Vagina (tissue), 2 donors: ENCODE results near the gene CXCL10. TPM values are rescaled to one million over a fixed set of nuclear protein-coding genes. Genes with fewer than 3 reads are reported as not detected.
"Not testable (repeated sequence)": the region's sequence is repeated elsewhere in the genome, so short reads cannot be mapped to it uniquely, and the experiment has no call there.

Experiments
- DNase-seq, 2 donors: peaks; one replicate each; pipeline ENCODE4 v3.0.0-alpha.2; 2017; ENCODE audit errors: extremely low spot score in 2 of 2
- H3K27ac ChIP-seq: fragments of 200-600 bp; sonication (generic); one replicate; pipeline ENCODE4 v1.5.1; 2019
- H3K27me3 ChIP-seq: fragments of 200-600 bp; sonication (generic); one replicate; pipeline ENCODE4 v1.5.1; 2019
- H3K36me3 ChIP-seq, 2 donors: fragments of 200-600 bp; sonication (generic); one replicate each; pipeline ENCODE4 v1.5.1; 2017 to 2019
- H3K4me1 ChIP-seq: fragments of 200-600 bp; sonication (generic); one replicate; pipeline ENCODE4 v1.5.1; 2019
- H3K4me3 ChIP-seq, 2 donors: fragments of 200-600 bp; sonication (generic); 1 replicate in 1 of 2; 2 replicates in 1 of 2; pipeline ENCODE4 v1.5.1; 2016 to 2019
- H3K9me3 ChIP-seq: fragments of 200-600 bp; sonication (generic); one replicate; pipeline ENCODE4 v1.5.1; 2019
- POLR2A ChIP-seq, 2 donors: fragments of 450-650 bp; IDR thresholded peaks; one replicate each; pipeline ENCODE4 v1.6.1; 2017; ENCODE audit warnings: antibody characterized with exemption in 2 of 2, mild to moderate bottlenecking in 2 of 2, moderate library complexity in 2 of 2
- POLR2AphosphoS5 ChIP-seq, 2 donors: sonication (generic); formaldehyde crosslinking; IDR thresholded peaks; one replicate each; pipeline ENCODE4 v1.9.0; 2017; ENCODE audit warnings: antibody characterized with exemption in 2 of 2, mild to moderate bottlenecking in 2 of 2, low read depth in 1 of 2; ENCODE audit not compliant: insufficient read depth in 1 of 2
- intact Hi-C: fragments of 100-400 bp; cut with DNase I; formaldehyde crosslinking; loops from one replicate; pipeline ENCODE4 v1.15.1; 2023
- total RNA-seq: library from RNA; depleted of rRNA; stranded (reverse); fragments of >200 nt; gene quantifications from one replicate; pipeline ENCODE4 v1.2.3, GENCODE V29; 2016
- TF ChIP-seq, protein P1 (sequence below), 3 experiments: fragments of 450-650 bp in 2 of 3; fragments of 200-600 bp in 1 of 3; sonication (generic) in 1 of 3; IDR thresholded peaks; one replicate each; pipeline ENCODE4 v1.5.1; 2017 to 2019; ENCODE audit warnings: antibody characterized with exemption in 3 of 3, mild to moderate bottlenecking in 2 of 3, moderate library complexity in 2 of 3

CXCL10 gene
- total RNA-seq, 1 donor from 2014 or later = 1.7 TPM

DNA sequence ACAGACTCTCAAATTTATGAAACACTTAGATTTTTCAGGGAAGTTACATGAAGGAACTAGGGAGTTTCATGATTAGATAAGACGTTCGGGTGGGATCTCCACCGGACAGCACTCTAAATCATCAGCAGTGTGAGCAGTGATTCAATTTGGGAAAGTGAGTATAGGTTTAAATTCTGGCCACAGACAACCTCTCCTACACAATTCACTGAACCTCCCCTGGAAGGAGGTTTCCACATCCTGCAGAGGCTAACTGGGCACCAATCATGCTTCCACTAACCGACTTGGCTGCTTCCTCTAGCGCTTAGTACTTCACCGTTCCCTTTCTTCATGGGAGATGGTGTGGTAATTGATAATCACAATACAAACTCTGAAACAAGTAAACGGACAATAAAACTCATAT is 21.6 kb downstream of the CXCL10 start:
- no peak for TF ChIP-seq POLR2A (IDR thresholded peaks at IDR 0.05)
- TF ChIP-seq, protein P1, sequence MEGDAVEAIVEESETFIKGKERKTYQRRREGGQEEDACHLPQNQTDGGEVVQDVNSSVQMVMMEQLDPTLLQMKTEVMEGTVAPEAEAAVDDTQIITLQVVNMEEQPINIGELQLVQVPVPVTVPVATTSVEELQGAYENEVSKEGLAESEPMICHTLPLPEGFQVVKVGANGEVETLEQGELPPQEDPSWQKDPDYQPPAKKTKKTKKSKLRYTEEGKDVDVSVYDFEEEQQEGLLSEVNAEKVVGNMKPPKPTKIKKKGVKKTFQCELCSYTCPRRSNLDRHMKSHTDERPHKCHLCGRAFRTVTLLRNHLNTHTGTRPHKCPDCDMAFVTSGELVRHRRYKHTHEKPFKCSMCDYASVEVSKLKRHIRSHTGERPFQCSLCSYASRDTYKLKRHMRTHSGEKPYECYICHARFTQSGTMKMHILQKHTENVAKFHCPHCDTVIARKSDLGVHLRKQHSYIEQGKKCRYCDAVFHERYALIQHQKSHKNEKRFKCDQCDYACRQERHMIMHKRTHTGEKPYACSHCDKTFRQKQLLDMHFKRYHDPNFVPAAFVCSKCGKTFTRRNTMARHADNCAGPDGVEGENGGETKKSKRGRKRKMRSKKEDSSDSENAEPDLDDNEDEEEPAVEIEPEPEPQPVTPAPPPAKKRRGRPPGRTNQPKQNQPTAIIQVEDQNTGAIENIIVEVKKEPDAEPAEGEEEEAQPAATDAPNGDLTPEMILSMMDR (IDR thresholded peaks at IDR 0.05) = no peak
- TF ChIP-seq POLR2AphosphoS5 (IDR thresholded peaks at IDR 0.05; ENCODE audit: insufficient read depth in 1 of 2, low read depth in 1 of 2) = no peak
- Histone ChIP-seq H3K27me3 (no peaks in the 10 kb centered on the region), H3K4me1 (no peaks in the 10 kb centered on the region), H3K4me3 (no peak overlapping the region), H3K36me3 (no peaks in the 10 kb centered on the region), H3K9me3 (no peaks in the 10 kb centered on the region), H3K27ac (no peak overlapping the region)
- intact Hi-C loops = no loop called here
- no peak for DNase-seq

DNA sequence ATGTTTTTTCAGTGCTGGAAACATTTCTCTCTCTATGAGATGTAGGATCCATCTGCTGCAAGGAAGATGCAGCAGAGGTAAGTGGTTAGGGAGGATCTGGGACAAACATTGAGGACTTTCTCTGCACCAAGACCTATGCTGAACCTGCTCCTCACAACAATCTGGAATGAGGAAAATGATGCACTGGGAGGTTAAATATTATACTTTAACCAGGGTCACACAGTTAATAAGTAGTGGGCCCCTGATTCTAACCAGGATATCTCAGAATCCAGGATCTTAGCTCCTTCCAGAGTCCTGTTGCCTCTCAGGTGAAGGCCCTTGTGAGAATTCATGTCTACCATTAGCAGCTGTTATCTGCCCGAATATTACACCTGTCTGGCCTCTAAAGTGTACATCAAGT is 23.0 kb downstream of the CXCL10 start:
- no peaks in the 10 kb centered on the region for H3K9me3 ChIP-seq
- no peak for DNase-seq
- TF ChIP-seq POLR2AphosphoS5 (IDR thresholded peaks at IDR 0.05; ENCODE audit: insufficient read depth in 1 of 2, low read depth in 1 of 2) (no peak), POLR2A (IDR thresholded peaks at IDR 0.05) (no peak)
- TF ChIP-seq, protein P1 (IDR thresholded peaks at IDR 0.05) = no peak
- H3K27ac ChIP-seq = no peak overlapping the region
- H3K36me3 ChIP-seq = no peaks in the 10 kb centered on the region
- H3K4me1 ChIP-seq = no peaks in the 10 kb centered on the region
- no peak overlapping the region for H3K4me3 ChIP-seq
- intact Hi-C loops = no loop called here
- H3K27me3 ChIP-seq = no peaks in the 10 kb centered on the region

DNA sequence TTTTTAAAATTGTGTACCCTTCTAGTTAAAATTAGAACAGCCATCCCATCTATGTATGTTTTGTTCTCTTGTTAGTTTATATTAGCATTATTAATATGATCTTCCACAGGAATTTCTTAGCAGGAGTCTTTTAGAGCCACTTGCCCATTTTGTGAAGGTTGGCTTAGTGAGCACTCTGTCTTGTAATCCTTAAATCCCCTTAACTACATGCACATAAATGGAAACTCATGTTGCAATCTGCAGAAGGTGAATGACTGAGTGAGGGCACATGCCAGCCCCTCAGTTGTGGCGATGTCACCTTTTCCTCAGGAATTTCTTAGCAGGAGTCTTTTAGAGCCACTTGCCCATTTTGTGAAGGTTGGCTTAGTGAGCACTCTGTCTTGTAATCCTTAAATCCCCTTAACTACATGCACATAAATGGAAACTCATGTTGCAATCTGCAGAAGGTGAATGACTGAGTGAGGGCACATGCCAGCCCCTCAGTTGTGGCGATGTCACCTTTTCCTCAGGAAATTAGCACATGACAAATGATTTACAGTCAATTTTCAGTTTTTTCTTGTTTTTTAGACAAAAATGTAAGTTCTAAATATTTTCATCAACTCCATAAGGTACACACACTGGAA is 24.7 kb downstream of the CXCL10 start:
- H3K4me3 ChIP-seq, H3K27ac ChIP-seq, H3K27me3 ChIP-seq, H3K36me3 ChIP-seq, H3K4me1 ChIP-seq, DNase-seq, H3K9me3 ChIP-seq: not testable (repeated sequence)
- intact Hi-C loops = loop anchor here (5.0 kb wide), 1 partner anchor 69 kb away; no protein-coding TSS in a partner anchor

DNA sequence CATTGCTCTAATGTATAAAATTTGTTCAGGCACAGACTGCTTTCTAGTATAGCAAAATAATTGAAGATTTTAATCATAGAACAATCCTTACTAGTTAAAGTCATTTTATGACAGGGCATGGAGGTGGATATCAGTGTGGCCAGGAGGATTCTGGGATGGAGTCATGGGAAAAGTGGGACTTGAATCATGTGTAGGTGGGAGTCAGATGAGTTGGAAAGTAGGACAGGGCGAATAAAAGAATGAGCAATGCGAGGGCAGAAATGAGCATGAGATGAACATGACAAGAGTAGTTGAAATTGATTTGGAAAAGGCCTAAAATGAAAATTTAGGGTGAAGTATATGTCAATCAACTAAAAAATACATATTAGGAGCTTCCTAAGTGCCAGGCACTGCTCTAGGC is 25.4 kb downstream of the CXCL10 start:
- H3K9me3 ChIP-seq = no peaks in the 10 kb centered on the region
- H3K4me1 ChIP-seq = no peaks in the 10 kb centered on the region
- intact Hi-C loops = loop anchor here (5.0 kb wide), 1 partner anchor 69 kb away; no protein-coding TSS in a partner anchor
- no peaks in the 10 kb centered on the region for H3K36me3 ChIP-seq
- H3K4me3 ChIP-seq = no peak overlapping the region
- DNase-seq = no peak
- H3K27me3 ChIP-seq = no peaks in the 10 kb centered on the region
- TF ChIP-seq, protein P1 (IDR thresholded peaks at IDR 0.05) = no peak
- TF ChIP-seq POLR2A (IDR thresholded peaks at IDR 0.05) (no peak), POLR2AphosphoS5 (IDR thresholded peaks at IDR 0.05; ENCODE audit: insufficient read depth in 1 of 2, low read depth in 1 of 2) (no peak)
- no peak overlapping the region for H3K27ac ChIP-seq

DNA sequence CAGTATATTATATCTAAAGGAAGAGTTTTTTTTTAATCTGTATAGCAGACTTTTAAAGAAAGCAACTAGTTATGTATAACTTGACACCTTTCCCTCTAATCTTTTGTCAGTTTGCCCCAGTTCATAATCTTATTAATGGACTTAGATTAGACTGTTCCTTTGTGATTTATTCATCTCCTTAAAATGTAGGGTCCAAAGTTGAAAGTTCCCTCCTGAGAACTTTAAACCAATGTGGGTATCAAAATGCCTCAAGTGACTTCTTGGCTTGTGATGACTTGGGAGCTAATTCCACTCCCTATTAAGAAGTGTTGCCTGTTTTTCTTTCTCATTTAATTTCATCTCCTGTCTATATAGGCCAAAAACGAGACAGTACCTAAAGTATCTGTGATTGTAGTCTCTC is 26.2 kb downstream of the CXCL10 start:
- Histone ChIP-seq H3K4me3 (no peak overlapping the region), H3K36me3 (no peaks in the 10 kb centered on the region), H3K4me1 (no peaks in the 10 kb centered on the region), H3K27ac (no peak overlapping the region), H3K9me3 (no peaks in the 10 kb centered on the region), H3K27me3 (no peaks in the 10 kb centered on the region)
- TF ChIP-seq POLR2AphosphoS5 (IDR thresholded peaks at IDR 0.05; ENCODE audit: insufficient read depth in 1 of 2, low read depth in 1 of 2) (no peak), POLR2A (IDR thresholded peaks at IDR 0.05) (no peak)
- TF ChIP-seq, protein P1 (IDR thresholded peaks at IDR 0.05) = no peak
- intact Hi-C loops = loop anchor here (5.0 kb wide), 1 partner anchor 70 kb away; no protein-coding TSS in a partner anchor
- DNase-seq = no peak
